HG03571 (cell line): ENCODE results near the gene DSE.

Source experiments
- ATAC-seq: cut with Tn5 transposase; IDR thresholded peaks from one replicate; pipeline ENCODE4 v1.9.1; 2021; ENCODE audit not compliant: unreplicated experiment

Gene DSE

GRCh38 chr6:116409756-116410155 lies 39.0 kb downstream of the DSE start:
- peak; percentile 76 for ATAC-seq

GRCh38 chr6:116411284-116411623 lies 40.5 kb downstream of the DSE start:
- no peak for ATAC-seq

- ATAC-seq = no peak
Observed at GRCh38 chr6:116412270-116412669, 41.5 kb downstream of the DSE start.

- no peak for ATAC-seq
Observed at GRCh38 chr6:116413357-116413756, 42.6 kb downstream of the DSE start.

DNA sequence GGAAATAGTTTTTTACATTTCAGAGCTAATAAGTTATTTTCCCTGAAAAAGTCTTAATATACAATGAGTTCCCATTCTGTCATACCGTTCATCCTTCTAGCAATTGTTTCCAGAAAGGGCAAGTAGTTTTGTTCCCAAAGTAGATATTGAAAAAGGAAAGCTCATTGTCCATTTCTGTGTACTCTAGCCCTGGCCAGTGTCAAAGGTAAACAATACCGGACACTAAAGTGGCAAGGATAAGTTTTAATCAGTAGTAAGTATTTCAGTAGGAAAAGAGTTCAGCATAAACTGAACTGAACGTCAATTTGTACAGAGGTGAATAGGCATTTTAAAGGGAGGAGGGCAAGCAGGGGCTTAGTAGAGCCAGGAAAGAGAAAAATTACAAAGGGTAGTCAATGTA lies 46.9 kb downstream of the DSE start:
- no peak for ATAC-seq

DNA sequence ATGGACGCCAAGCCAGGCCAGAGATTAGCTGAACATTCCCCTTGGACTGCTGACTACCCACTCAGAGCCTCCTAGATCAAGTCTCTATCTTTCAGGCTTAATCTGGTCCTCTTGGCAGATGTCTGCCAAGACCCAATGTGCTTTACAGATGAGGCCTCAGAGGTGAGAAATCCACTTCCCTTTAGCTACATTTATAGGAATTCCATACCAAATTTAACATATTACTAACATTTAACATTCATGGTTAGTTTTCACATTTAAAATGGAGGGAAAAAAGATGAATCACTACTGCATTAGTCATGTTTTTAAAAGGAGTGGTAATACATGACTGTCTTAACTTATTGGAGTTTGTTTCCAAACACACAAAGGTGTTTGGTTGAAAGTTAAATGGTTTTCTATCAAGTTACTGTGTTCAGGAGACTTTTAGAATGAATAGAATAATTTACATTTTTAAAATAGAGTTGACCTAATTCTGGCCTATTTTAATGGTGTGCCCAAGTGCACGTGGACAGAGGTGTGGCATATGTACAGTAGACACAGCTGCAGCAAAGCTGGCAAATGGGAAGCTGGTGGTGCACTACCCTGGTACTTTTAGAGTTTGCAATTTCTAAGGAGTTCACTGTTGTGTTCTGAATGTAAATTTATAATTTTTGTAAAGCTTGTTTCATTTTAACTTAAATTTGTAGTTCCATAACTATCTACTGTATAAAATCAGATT lies 48.5 kb downstream of the DSE start:
- no peak for ATAC-seq

- ATAC-seq = no peak
Observed at GRCh38 chr6:116420341-116420740, 49.6 kb downstream of the DSE start.

- ATAC-seq = no peak
Observed at GRCh38 chr6:116422238-116422637, 51.5 kb downstream of the DSE start.

DNA sequence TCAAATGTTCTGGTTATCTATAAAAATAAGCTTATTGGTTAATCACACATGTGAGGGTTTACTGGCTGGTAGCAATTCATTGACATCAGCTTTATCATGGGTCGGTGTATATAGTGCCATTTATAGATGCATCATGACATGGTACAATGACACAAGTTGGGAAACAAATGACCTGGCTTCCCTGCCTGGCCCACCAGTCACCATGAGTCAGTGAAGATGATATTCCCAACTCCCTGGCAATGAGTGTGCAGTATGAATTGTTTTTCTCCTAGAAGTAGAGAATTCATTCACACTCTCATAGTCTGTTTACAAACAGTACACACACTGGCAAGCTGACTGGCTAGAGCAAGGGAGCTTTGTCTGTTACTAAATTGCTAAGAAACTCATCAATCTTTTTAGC lies 53.3 kb downstream of the DSE start:
- no peak for ATAC-seq

GRCh38 chr6:116426551-116426950 lies 55.8 kb downstream of the DSE start:
- ATAC-seq = no peak

DNA sequence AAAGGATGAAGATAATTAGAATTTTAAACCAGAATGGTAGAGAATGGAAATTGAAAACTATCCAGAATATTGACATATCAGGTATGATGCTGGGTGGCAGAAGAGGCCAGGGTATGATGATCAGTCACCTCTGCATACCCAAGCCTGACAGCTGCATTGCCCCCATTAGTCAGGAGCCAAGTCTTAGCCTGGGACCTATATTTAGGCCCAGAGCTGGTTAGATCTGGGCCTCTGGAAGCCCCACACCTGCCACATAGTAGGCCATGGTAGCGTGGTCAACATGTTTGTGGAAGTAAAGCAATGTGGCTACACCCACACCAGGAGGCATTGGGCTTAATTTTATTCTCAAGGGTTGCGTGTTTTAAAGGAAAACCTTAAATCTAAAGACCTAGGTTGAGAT lies 58.4 kb downstream of the DSE start:
- no peak for ATAC-seq

GRCh38 chr6:116430860-116431259 lies 60.1 kb downstream of the DSE start:
- ATAC-seq = no peak

DNA sequence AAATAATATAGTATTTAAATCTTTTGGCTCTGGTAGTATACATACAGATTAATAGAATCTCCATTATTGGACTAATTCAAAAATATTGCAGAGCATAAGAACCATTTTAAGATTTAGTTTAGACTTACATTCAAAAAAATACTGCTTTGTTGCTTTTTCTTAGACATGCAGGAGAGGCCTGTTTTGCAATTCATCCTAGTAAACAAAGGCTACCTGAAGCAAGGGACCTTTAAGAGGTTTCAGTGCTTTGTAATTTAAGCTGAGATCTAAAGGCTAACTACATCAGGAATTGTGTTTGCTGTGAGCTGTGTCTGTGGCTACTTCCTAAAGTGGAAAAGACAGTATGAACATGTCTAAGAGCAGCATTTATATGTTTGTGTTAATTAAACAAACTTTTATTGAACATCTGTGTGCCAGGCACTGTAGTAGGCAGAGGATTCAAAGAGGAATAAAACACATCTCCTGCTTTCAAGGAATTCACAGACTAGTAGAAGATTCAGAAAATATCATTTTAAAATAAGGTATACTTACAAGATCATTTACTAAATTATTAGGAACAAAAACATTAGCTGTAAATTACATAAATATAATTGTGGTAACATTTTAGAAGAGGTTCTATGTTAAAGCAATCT lies 61.3 kb downstream of the DSE start:
- ATAC-seq = no peak

- ATAC-seq = no peak
Observed at GRCh38 chr6:116433206-116433712, 62.5 kb downstream of the DSE start.

DNA sequence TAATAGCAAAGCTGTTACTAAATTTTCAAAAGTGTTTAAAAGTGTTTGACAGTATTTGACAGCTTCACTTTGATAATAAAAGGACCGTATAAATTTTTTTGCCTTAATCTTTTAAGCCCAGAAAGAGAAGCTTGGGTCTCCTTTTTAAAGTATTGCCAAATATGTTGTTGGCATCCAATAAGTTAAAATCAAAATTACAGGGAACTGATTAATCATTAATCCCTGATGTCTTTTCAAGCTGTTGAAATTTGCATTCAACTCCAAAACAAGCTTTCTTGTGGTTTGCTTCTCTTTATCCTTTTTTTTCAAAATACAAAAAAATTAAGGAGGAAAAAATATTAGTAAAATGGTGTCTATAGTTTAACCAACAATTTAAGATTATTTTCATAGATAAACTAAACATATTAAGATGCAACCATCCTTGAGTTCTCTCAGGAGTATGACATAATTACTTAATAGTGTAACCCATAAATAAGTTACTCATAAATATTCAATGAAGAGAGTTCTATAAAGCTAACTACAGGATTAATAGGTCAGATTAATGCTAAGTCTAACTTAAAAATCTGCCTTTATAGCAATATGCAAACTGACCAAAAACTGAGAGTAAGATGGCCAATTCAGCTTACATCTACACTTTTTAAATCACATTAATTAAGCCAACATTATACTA lies 63.4 kb downstream of the DSE start:
- ATAC-seq = no peak

- ATAC-seq = no peak
Observed at GRCh38 chr6:116436586-116436985, 65.8 kb downstream of the DSE start.

DNA sequence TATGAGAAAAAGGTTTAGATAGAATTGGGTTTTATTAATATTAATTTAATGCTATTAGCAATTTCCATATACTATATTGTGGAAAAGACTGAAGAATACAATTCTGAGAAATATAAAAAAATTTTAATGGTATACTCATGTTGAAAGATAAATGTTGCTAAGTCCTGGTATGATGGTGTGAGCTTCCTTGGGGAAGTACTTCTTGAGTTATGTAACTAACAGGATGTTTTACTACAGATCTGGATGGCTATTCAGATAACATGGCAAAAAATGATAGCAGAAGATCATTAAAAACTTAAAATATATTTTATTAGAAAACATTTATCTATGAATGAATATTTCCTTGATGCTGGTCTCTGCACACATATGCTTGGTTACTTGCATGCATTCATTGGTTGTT lies 66.9 kb downstream of the DSE start:
- no peak for ATAC-seq

- no peak for ATAC-seq
Observed at GRCh38 chr6:116438590-116439448, 68.1 kb downstream of the DSE start.

- no peak for ATAC-seq
Observed at GRCh38 chr6:116439522-116440051, 68.8 kb downstream of the DSE start.

GRCh38 chr6:116443105-116443504 lies 72.4 kb downstream of the DSE start:
- ATAC-seq = no peak

GRCh38 chr6:116444092-116444491 lies 73.3 kb downstream of the DSE start:
- no peak for ATAC-seq
